PC-3 (cell line): ENCODE data around the gene PDGFRA. TPM values are rescaled to one million over a fixed set of nuclear protein-coding genes. Genes with fewer than 3 reads are reported as not detected.

Experiments used
- ATAC-seq: fragments of 200-7000 bp; cut with Tn5 transposase; 2 replicates; pipeline ENCODE4 v1.9.1; 2020; ENCODE audit warnings: mild to moderate bottlenecking, moderate library complexity
- Bru-seq: library from RNA; stranded (reverse); fragments of 400-500 nt; gene quantifications from one replicate; lab custom pipeline; 2021; lab: Mats Ljungman, UMichigan
- BruChase-seq, 2 experiments: library from RNA; stranded (reverse); fragments of 400-500 nt; gene quantifications; one replicate each; lab custom pipeline; 2021; lab: Mats Ljungman, UMichigan
- BruUV-seq: library from RNA; stranded (reverse); fragments of 400-500 nt; replicated peaks from 2 replicates; lab custom pipeline; 2021; lab: Mats Ljungman, UMichigan
- CTCF ChIA-PET: fragments of 300-600 bp; sonication (Branson Sonifier 250); formaldehyde crosslinking; loops from one replicate; lab custom pipeline; 2022; ENCODE audit warnings: antibody characterized with exemption; lab: Charles Lee
- POLR2A ChIA-PET: fragments of 300-600 bp; sonication (Branson Sonifier 250); formaldehyde crosslinking; loops from one replicate; lab custom pipeline; 2022; ENCODE audit warnings: antibody characterized with exemption; ENCODE audit not compliant: unreplicated experiment; lab: Charles Lee
- DNase-seq: peaks from one replicate; pipeline ENCODE4 v3.0.0-alpha.2; 2015
- H2AFZ ChIP-seq: fragments of 300-600 bp; sonication (generic); 2 replicates; pipeline ENCODE4 v1.6.0; 2016; ENCODE audit warnings: antibody characterized with exemption, low read length
- H3F3A ChIP-seq: fragments of 300-600 bp; sonication (generic); one replicate; pipeline ENCODE4 v1.6.0; 2017; ENCODE audit warnings: antibody characterized with exemption, low read length, control low read depth, mild to moderate bottlenecking; ENCODE audit not compliant: unreplicated experiment
- H3K27ac ChIP-seq: fragments of 300-600 bp; sonication (generic); 2 replicates; pipeline ENCODE4 v1.5.1; 2016; ENCODE audit warnings: mild to moderate bottlenecking, low read length
- H3K27me3 ChIP-seq: fragments of 300-600 bp; sonication (generic); 2 replicates; pipeline ENCODE4 v1.6.1; 2016; ENCODE audit warnings: low read length, mixed read lengths
- H3K36me3 ChIP-seq: fragments of 300-600 bp; sonication (generic); 2 replicates; pipeline ENCODE4 v1.6.1; 2016; ENCODE audit warnings: low read depth, mixed run types, low read length, mixed read lengths
- H3K4me1 ChIP-seq: fragments of 300-600 bp; sonication (generic); 2 replicates; pipeline ENCODE4 v1.5.1; 2016; ENCODE audit warnings: low read length; ENCODE audit not compliant: insufficient read depth
- H3K4me2 ChIP-seq: fragments of 300-600 bp; sonication (generic); 2 replicates; pipeline ENCODE4 v1.6.0; 2016; ENCODE audit warnings: low read length
- H3K4me3 ChIP-seq: fragments of 300-600 bp; sonication (generic); 2 replicates; pipeline ENCODE4 v1.5.1; 2016; ENCODE audit warnings: mild to moderate bottlenecking, low read length, mixed read lengths
- H3K79me2 ChIP-seq: fragments of 300-600 bp; sonication (generic); 2 replicates; pipeline ENCODE4 v1.6.1; 2017; ENCODE audit warnings: low read length, mixed read lengths
- H3K9ac ChIP-seq: fragments of 300-600 bp; sonication (generic); 2 replicates; pipeline ENCODE4 v1.6.0; 2016; ENCODE audit warnings: mild to moderate bottlenecking, low read length
- H3K9me2 ChIP-seq: fragments of 300-600 bp; sonication (generic); replicated peaks from 2 replicates; pipeline ENCODE4 v1.6.1; 2016; ENCODE audit warnings: mixed run types, low read length, mixed read lengths
- H3K9me3 ChIP-seq: fragments of 300-600 bp; sonication (generic); 2 replicates; pipeline ENCODE4 v1.6.1; 2016; ENCODE audit warnings: low read length, mixed read lengths
- H4K20me1 ChIP-seq: fragments of 300-600 bp; sonication (generic); 2 replicates; pipeline ENCODE4 v1.6.1; 2016; ENCODE audit warnings: low read length, mixed read lengths
- EZH2 ChIP-seq: fragments of 300-600 bp; sonication (generic); IDR thresholded peaks from one replicate; pipeline ENCODE4 v1.6.1; 2017; ENCODE audit warnings: antibody characterized with exemption, mild to moderate bottlenecking, low read length; ENCODE audit not compliant: unreplicated experiment
- EZH2phosphoT487 ChIP-seq: fragments of 300-600 bp; sonication (generic); IDR thresholded peaks from 2 replicates; pipeline ENCODE4 v1.6.1; 2018; ENCODE audit warnings: mild to moderate bottlenecking, antibody characterized with exemption, low read length, borderline replicate concordance
- intact Hi-C: fragments of 100-400 bp; cut with micrococcal nuclease; formaldehyde crosslinking; loops from 2 replicates; pipeline ENCODE4 v1.9.0; 2023
- long read RNA-seq: library from polyadenylated mRNA; unstranded; transcript quantifications from one replicate; pipeline ENCODE4 v2.0.0, GENCODE V29; 2021; ENCODE audit not compliant: unreplicated experiment
- total RNA-seq: library from RNA; depleted of rRNA; stranded (reverse); fragments of >200 nt; gene quantifications from 2 replicates; pipeline ENCODE4 v1.2.3, GENCODE V29; 2014; rRNA removed
- TF ChIP-seq, protein P1 (sequence below): fragments of 300-600 bp; sonication (generic); conservative IDR thresholded peaks from 2 replicates; pipeline ENCODE4 v1.5.1; 2017; ENCODE audit warnings: antibody characterized with exemption, low read depth, mild to moderate bottlenecking, low read length

Gene PDGFRA
- total RNA-seq (1.1 and 1.9 TPM in 2 replicates), Bru-seq, nascent RNA (percentile 37 among the genes with signal in this experiment), BruChase-seq, experiment 1, labeled RNA remaining after a 6-hour chase (percentile 61 among the genes with signal in this experiment), BruChase-seq, experiment 2, labeled RNA remaining after a 2-hour chase (percentile 48 among the genes with signal in this experiment)
- long read RNA-seq, partial matches to known transcripts = 2 of 5 reads
- long read RNA-seq, other reads (novel, unspliced or antisense) = 3 of 5 reads

GRCh38 chr4:54228961-54229501 lies at the start of gene PDGFRA:
Gene PDGFRA (plus strand): TSS chr4:54229293. CDS start chr4:54258769, 29,476 bp downstream.
- DNase-seq (no peak), ATAC-seq (no peak)
- intact Hi-C loops = loop anchor here (2.0 to 5.0 kb wide), 3 partner anchors 526 to 722 kb away; no protein-coding TSS in a partner anchor
- no peaks in the 10 kb centered on the region for H3K36me3 ChIP-seq
- peak within 1 kb of the TSS; percentile 94 for H2AFZ ChIP-seq
- POLR2A ChIA-PET = interaction anchor here (0.6 kb wide), 1 partner anchor 174 kb away, joined by 11 read pairs; no protein-coding TSS in a partner anchor
- TF ChIP-seq EZH2phosphoT487 (no peak), EZH2 (no peak)
- TF ChIP-seq, protein P1, sequence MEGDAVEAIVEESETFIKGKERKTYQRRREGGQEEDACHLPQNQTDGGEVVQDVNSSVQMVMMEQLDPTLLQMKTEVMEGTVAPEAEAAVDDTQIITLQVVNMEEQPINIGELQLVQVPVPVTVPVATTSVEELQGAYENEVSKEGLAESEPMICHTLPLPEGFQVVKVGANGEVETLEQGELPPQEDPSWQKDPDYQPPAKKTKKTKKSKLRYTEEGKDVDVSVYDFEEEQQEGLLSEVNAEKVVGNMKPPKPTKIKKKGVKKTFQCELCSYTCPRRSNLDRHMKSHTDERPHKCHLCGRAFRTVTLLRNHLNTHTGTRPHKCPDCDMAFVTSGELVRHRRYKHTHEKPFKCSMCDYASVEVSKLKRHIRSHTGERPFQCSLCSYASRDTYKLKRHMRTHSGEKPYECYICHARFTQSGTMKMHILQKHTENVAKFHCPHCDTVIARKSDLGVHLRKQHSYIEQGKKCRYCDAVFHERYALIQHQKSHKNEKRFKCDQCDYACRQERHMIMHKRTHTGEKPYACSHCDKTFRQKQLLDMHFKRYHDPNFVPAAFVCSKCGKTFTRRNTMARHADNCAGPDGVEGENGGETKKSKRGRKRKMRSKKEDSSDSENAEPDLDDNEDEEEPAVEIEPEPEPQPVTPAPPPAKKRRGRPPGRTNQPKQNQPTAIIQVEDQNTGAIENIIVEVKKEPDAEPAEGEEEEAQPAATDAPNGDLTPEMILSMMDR = no peak
- no peaks in the 10 kb centered on the region for H3K9me3 ChIP-seq
- CTCF ChIA-PET = interaction anchor here (0.6 to 0.7 kb wide), 2 partner anchors 10 to 451 kb away, joined by 3 read pairs; no protein-coding TSS in a partner anchor
- H3K27ac ChIP-seq = no peak within 1 kb of the TSS
- BruUV-seq = no TSS peak
- H3K4me1 ChIP-seq = peaks cover 44% of the 10 kb centered on the region
- H3K4me2 ChIP-seq = peak within 1 kb of the TSS; percentile 98
- no peaks in the 10 kb centered on the region for H4K20me1 ChIP-seq
- H3K4me3 ChIP-seq = peak within 1 kb of the TSS; percentile 76
- no peaks in the 10 kb centered on the region for H3F3A ChIP-seq
- H3K79me2 ChIP-seq = no peaks in the 10 kb centered on the region
- peaks cover 40% of the 10 kb centered on the region for H3K27me3 ChIP-seq
- H3K9me2 ChIP-seq = no peaks in the 10 kb centered on the region
- peak within 1 kb of the TSS; percentile 59 for H3K9ac ChIP-seq

- no peak overlapping the region for H2AFZ ChIP-seq
- no peaks in the 10 kb centered on the region for H3K79me2 ChIP-seq
- no peaks in the 10 kb centered on the region for H3K9me3 ChIP-seq
- no peak overlapping the region for H3K4me3 ChIP-seq
- H3K36me3 ChIP-seq = no peaks in the 10 kb centered on the region
- no peaks in the 10 kb centered on the region for H3K9me2 ChIP-seq
- no peak overlapping the region for H3K9ac ChIP-seq
- no peak overlapping the region for H3K4me2 ChIP-seq
- ChIA-PET CTCF (no interaction called here), POLR2A (no interaction called here)
- ATAC-seq = no peak
- no peaks in the 10 kb centered on the region for H3F3A ChIP-seq
- BruUV-seq = no TSS peak
- H3K27ac ChIP-seq = no peak overlapping the region
- intact Hi-C loops = no loop called here
- TF ChIP-seq EZH2phosphoT487 (no peak), EZH2 (no peak)
- TF ChIP-seq, protein P1 = no peak
- H3K27me3 ChIP-seq = no peaks in the 10 kb centered on the region
- H4K20me1 ChIP-seq = no peaks in the 10 kb centered on the region
- H3K4me1 ChIP-seq = no peaks in the 10 kb centered on the region
- no peak for DNase-seq
Measured at GRCh38 chr4:54184581-54184980, 44.5 kb upstream of the PDGFRA start.
